Heart right ventricle (tissue), 16 donors: Measurements from ENCODE around the gene ASB6. TPM values are rescaled to one million over a fixed set of nuclear protein-coding genes. Genes with fewer than 3 reads are reported as not detected.

Experiments used
- ATAC-seq, 8 donors: fragments of 200-7000 bp; cut with Tn5 transposase; one replicate each; pipeline ENCODE4 v1.9.1; 2020; ENCODE audit warnings: mild to moderate bottlenecking in 8 of 8, moderate library complexity in 8 of 8, moderate number of reproducible peaks in 1 of 8
- DNase-seq, 2 donors: peaks; one replicate each; pipeline ENCODE4 v3.0.0-alpha.2; 2020
- H3K27ac ChIP-seq, 10 donors: fragments of 200-600 bp; sonication (generic) in 2 of 10; one replicate each; pipeline versions ENCODE4 v1.5.0 to v1.8.0; 2020 to 2022; ENCODE audit warnings: mild to moderate bottlenecking in 3 of 10
- H3K27me3 ChIP-seq, 7 donors: fragments of 200-600 bp; one replicate each; pipeline ENCODE4 v1.8.0; 2021 to 2022; ENCODE audit warnings: mild to moderate bottlenecking in 2 of 7
- H3K36me3 ChIP-seq, 9 donors: fragments of 200-600 bp; sonication (generic) in 1 of 9; one replicate each; pipeline versions ENCODE4 v1.5.0 to v1.8.0; 2020 to 2022; ENCODE audit warnings: mild to moderate bottlenecking in 2 of 9
- H3K4me1 ChIP-seq, 9 donors: fragments of 200-600 bp; sonication (generic) in 1 of 9; one replicate each; pipeline versions ENCODE4 v1.5.0 to v1.8.0; 2020 to 2022; ENCODE audit warnings: mild to moderate bottlenecking in 4 of 9
- H3K4me3 ChIP-seq, 10 donors: fragments of 200-600 bp; sonication (generic) in 2 of 10; one replicate each; pipeline versions ENCODE4 v1.5.0 to v1.8.0; 2020 to 2022; ENCODE audit warnings: mild to moderate bottlenecking in 7 of 10, moderate library complexity in 2 of 10
- H3K9me3 ChIP-seq, 11 donors: fragments of 200-600 bp in 10 of 11; sonication (generic) in 2 of 11; one replicate each; pipeline versions ENCODE4 v1.5.0 to v1.8.0; 2013 to 2022; ENCODE audit warnings: mild to moderate bottlenecking in 2 of 11, control low read depth in 1 of 11, moderate library complexity in 1 of 11
- WGBS, 2 donors: extraction: QIAGEN DNeasy Blood & Tissue Kit; methylation state at CpG; one replicate each; pipeline ENCODE4 v1.1.7; 2013; ENCODE audit warnings: inconsistent platforms in 1 of 2; 5-methylcytosine and 5-hydroxymethylcytosine counted together
- intact Hi-C, 10 donors: fragments of 100-400 bp; cut with DNase I; formaldehyde crosslinking; loops; one replicate each; pipeline versions ENCODE4 v1.11.1 to v1.14.2; 2022
- polyA plus RNA-seq, 2 donors: library from polyadenylated mRNA; stranded (reverse); fragments of 200-250 nt; gene quantifications; one replicate each; pipeline ENCODE4 v1.2.3, GENCODE V29; 2013
- total RNA-seq, 10 donors: library from RNA; stranded (reverse); fragmentation: NEBNext Ultra II Directional in 3 of 10; extraction: Animal tissue kit (Norgen Biotek cat#: 25700) in 3 of 10; gene quantifications; one replicate each; pipeline versions ENCODE4 v1.2.1 to v1.2.4, GENCODE V29; 2021 to 2023
- TF ChIP-seq, protein P1 (sequence below), 9 donors: fragments of 200-600 bp; sonication (generic) in 2 of 9; IDR thresholded peaks; one replicate each; pipeline versions ENCODE4 v1.5.0 to v1.8.0; 2021 to 2022; ENCODE audit warnings: antibody characterized with exemption in 9 of 9, mild to moderate bottlenecking in 5 of 9, moderate library complexity in 1 of 9
- donor health status: Arrhythmogenic right ventricular cardiomyopathy.
- donor health status: ischemic (EF 13 %, LVEDD 7.1; RV severe dilation, severe dysfunction).
- donor health status: healthy with polysubstance abuse.
- donor health status: DM: no; HTN: yes; CAD: no.
- donor health status: DM: no; HTN: no; CAD: no.
- donor health status: ischemic (EF 25% LVEDD 6.9; RV normal size, moderate dysfunction).
- donor health status: ischemic (EF 25% LVEDD 5.7; RV mildly dilated, moderate dysfunction).
- donor health status: healthy.
- donor health status: DM: yes; HTN: yes; CAD: no.
- donor health status: Ischemic cardiomyopathy.
- donor health status: ischemic (EF 35%, LVEDD 5.7; RV mildly dilated, moderate dysfunction).
- donor health status: nonischemic (EF 11% LVEDD 7.7; RV severe dilation, severe dysfunction).
- donor health status: DM: yes; HTN: yes; CAD: no.
- donor health status: PGD.
- donor health status: ischemic (EF 29% LVEDD 5.4; RV normal size, mild dysfunction).
- donor health status: nonischemic (EF 23%, LVEDD 6.1; RV moderate dilation, normal function).

ASB6 gene
- total and polyA plus RNA-seq, 12 donors: 6.2 to 11.8 (median 9.4) TPM

DNA sequence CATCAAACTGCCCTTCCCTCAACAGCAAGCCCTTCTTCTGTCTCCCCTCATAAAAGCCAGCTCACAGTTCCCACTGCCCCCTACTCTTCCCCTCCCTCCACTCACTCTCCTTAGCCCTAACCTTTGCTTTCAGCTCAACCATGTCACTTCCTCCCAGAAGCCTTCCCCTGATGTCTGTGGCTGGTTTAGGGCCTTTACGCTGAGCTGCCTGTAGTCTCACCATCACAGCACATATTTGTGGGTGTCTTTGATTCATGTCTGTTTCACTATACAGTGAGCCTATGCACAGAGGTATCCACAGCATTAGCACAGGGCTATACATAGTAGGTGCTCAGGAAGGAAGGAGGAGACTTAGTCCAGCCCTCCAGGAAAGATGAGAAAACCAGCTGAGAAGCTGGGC is 55.7 kb downstream of the ASB6 start:
- Histone ChIP-seq H3K9me3 (no peaks in the 10 kb centered on the region), H3K27ac (no peak overlapping the region)
- 88 to 100% methylated on average over 1 of the region's 1 CpG for WGBS, 2 donors

DNA sequence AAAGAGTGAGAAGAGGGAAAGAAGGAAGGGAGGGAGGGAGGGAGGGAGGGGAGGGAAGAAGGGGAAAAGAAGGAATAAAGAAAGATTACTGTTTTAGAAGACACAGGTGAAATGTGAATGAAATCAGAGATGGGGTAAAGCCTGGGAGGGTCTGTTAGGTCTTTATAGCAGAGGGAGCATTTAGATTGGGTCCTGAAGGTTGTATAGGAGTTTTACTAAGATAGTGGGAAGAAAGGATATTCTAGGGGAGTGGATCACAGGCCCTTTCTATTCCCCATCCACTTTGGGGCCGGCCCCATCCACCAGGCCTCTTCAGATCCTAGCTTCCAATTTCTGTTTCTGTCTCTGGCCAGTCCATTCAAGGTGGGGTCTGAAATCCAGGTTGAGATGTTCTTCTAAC is 56.6 kb downstream of the ASB6 start:
- Histone ChIP-seq H3K36me3 (no peaks in the 10 kb centered on the region), H3K9me3 (no peaks in the 10 kb centered on the region), H3K27me3 (no peaks in the 10 kb centered on the region), H3K4me1 (peaks cover 0 to 8% (median 3%) of the 10 kb centered on the region in 9 donors), H3K27ac (no peak overlapping the region), H3K4me3 (no peak overlapping the region)
- DNase-seq: no peak
- intact Hi-C loops: no loop called here
- TF ChIP-seq, protein P1, sequence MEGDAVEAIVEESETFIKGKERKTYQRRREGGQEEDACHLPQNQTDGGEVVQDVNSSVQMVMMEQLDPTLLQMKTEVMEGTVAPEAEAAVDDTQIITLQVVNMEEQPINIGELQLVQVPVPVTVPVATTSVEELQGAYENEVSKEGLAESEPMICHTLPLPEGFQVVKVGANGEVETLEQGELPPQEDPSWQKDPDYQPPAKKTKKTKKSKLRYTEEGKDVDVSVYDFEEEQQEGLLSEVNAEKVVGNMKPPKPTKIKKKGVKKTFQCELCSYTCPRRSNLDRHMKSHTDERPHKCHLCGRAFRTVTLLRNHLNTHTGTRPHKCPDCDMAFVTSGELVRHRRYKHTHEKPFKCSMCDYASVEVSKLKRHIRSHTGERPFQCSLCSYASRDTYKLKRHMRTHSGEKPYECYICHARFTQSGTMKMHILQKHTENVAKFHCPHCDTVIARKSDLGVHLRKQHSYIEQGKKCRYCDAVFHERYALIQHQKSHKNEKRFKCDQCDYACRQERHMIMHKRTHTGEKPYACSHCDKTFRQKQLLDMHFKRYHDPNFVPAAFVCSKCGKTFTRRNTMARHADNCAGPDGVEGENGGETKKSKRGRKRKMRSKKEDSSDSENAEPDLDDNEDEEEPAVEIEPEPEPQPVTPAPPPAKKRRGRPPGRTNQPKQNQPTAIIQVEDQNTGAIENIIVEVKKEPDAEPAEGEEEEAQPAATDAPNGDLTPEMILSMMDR (IDR thresholded peaks at IDR 0.05): no peak
- 100% methylated on average over 1 of the region's 1 CpG for WGBS, 2 donors
- no peak for ATAC-seq

More for the DNA sequence above, 55.7 kb downstream of the ASB6 start:
- ATAC-seq (no peak), DNase-seq (no peak)
- Histone ChIP-seq H3K4me3 (no peak overlapping the region), H3K4me1 (peaks cover 0 to 8% (median 3%) of the 10 kb centered on the region in 9 donors), H3K36me3 (no peaks in the 10 kb centered on the region), H3K27me3 (no peaks in the 10 kb centered on the region)
- intact Hi-C loops: no loop called here
- TF ChIP-seq, protein P1 (IDR thresholded peaks at IDR 0.05): no peak

Other genes with a start within 250 kb of the ASB6 start
- not detected for gene C9orf50, start 21.1 kb downstream of the ASB6 start, total RNA-seq
- not detected for gene C9orf50, start 21.1 kb downstream of the ASB6 start, polyA plus RNA-seq
- gene NTMT1, start 16.0 kb downstream of the ASB6 start, total RNA-seq: 10 to 100 TPM; 54.0 to 84.2 (median 61.9) TPM
- gene NTMT1, start 16.0 kb downstream of the ASB6 start, polyA plus RNA-seq: 100 to 1,000 TPM in 1 of 2 donors, 10 to 100 TPM in 1; 60.9 to 123 TPM
- gene PRRX2, start 23.5 kb upstream of the ASB6 start, total RNA-seq: 1 to 10 TPM in 2 of 10 donors, under 1 TPM in 8; 0.21 to 1.2 (median 0.45) TPM
- gene PRRX2, start 23.5 kb upstream of the ASB6 start, polyA plus RNA-seq: 1 to 10 TPM in 1 of 2 donors, under 1 TPM in 1; 0.29 to 3.0 TPM
- gene PTGES, start 110.9 kb upstream of the ASB6 start, total RNA-seq: 1 to 10 TPM in 5 of 10 donors, under 1 TPM in 5; 0.15 to 3.6 (median 1.1) TPM
- 1 to 10 TPM; 2.6 to 5.7 TPM for gene PTGES, start 110.9 kb upstream of the ASB6 start, polyA plus RNA-seq
- 10 to 100 TPM in 7 of 10 donors, 1 to 10 TPM in 3; 6.9 to 13.8 (median 11.0) TPM for gene TOR1B, start 161.0 kb upstream of the ASB6 start, total RNA-seq
- gene TOR1B, start 161.0 kb upstream of the ASB6 start, polyA plus RNA-seq: 10 to 100 TPM in 1 of 2 donors, 1 to 10 TPM in 1; 6.4 to 11.3 TPM
- 10 to 100 TPM; 11.1 to 16.8 (median 13.3) TPM for gene TOR1A, start 182.0 kb upstream of the ASB6 start, total RNA-seq
- gene TOR1A, start 182.0 kb upstream of the ASB6 start, polyA plus RNA-seq: 10 to 100 TPM; 10.9 to 19.8 TPM
- 10 to 100 TPM; 25.7 to 34.6 (median 30.5) TPM for gene C9orf78, start 193.1 kb upstream of the ASB6 start, total RNA-seq
- 10 to 100 TPM; 34.2 to 66.2 TPM for gene C9orf78, start 193.1 kb upstream of the ASB6 start, polyA plus RNA-seq
- gene USP20, start 193.3 kb upstream of the ASB6 start, total RNA-seq: 10 to 100 TPM; 10.9 to 16.8 (median 12.5) TPM
- 10 to 100 TPM; 11.0 to 14.7 TPM for gene USP20, start 193.3 kb upstream of the ASB6 start, polyA plus RNA-seq